COLO829 (cell line): ENCODE data around the gene DUSP6.

Source experiments
- DNase-seq: peaks from one replicate; pipeline ENCODE4 v3.0.0; 2012; ENCODE audit warnings: low spot score

DUSP6 gene

DNA sequence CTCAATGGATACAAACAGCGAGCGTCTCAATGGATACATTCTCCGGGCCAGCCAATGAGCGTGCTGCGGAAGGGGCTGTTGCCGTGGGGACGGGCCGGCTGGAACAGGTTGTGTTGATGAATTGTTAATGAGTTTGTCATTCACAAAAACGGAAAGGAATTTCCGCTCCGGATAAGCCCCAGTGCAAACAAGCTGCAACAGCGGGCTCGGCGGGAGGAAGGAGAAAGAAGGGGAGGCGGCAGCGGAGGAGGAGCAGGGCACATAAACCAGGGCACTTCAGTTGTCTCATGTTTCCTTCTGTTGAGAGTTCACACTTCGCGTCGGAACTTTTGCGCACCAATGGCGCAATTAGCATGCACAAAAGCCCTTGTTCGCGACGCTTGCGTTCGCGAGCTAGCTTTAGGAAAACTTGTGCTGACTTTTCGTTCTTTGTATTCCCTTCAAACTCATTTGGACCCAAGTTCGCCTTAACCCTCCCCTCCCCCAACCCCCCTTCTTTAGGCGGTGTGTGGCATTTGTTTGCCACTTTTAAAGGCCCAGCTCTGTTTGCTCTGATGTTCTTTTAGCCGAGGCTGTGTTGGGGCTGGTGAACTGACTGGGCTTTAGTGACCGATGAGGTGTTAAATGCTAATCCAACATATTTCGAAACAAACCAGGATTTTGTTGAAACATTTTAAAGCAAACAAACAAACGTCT lies at the start of gene DUSP6:
Gene DUSP6 (minus strand): TSS at position 10 of the 696 bp plus-strand sequence. CDS start 462 bp downstream, outside the sequence.
- DNase-seq: peak; percentile 97

GRCh38 chr12:89401433-89402058 lies 49.2 kb upstream of the DUSP6 start:
- DNase-seq: no peak

- DNase-seq: no peak
Measured at GRCh38 chr12:89400415-89400814, 48.1 kb upstream of the DUSP6 start.

DNA sequence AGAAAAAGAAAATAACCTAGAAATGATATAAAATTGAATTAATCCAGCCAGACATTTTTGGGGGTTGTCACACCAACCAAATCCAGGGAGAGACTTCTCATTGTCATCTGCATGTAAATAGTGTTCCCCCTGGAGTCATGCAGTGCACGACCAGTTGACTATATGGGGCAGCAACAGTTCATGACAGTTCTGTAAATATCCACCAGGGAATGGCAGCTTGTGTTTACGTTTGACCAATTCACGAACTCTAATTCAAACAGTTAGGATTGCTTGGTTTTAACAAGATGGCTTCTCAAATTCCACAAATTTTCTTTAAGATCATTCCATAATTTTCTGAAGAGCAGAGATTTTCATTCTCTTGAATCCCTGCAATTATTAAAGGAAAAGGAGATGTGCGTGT lies 43.4 kb upstream of the DUSP6 start:
- no peak for DNase-seq

DNA sequence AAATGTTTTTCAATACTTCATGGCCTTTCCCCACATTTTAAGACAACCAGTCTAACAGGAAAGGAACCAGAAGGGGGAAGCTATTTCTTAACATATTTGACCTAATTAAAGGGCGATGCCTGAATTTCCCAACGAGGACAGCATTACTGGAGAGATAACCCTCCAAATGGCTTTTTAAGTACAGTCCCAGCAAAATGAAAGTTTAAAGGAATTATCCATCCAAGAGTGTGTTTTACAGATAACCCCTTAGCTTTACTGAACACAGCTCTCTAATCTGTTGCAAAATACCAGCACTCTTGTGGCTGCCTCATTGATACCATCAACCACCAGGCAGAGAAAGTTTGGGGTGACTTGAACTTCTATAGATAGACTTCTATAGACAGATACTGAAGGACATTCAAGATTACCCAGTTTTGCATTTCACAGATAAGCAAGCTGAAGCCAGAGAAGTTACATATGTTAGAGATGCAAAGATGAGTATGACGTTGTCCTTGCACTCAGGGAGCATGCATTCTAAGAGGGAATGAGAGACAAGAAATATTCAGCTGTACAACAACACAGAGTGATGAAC lies 41.3 kb upstream of the DUSP6 start:
- no peak for DNase-seq

DNA sequence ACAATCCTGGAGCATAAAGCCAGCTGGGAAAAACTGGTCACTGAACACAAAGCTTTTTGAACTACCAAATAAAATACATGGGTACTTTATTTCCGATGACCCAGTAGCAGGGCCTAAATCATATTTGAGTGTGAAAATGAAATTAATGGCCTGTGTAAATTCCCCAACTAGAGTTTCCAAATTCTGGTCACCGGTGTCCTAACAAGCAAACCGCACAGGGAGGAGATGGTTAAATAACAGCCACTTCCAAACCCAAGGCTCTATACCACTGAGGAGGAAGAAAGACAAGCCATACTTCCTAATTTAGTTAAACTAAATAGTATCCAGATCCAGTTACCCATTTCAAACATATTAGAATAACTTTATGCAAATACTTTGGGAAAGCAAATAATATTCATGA lies 40.1 kb upstream of the DUSP6 start:
- DNase-seq: no peak

- DNase-seq: no peak
Measured at GRCh38 chr12:89391726-89392336, 39.5 kb upstream of the DUSP6 start.

GRCh38 chr12:89390802-89391673 lies 38.7 kb upstream of the DUSP6 start:
- no peak for DNase-seq

- DNase-seq: no peak
Measured at GRCh38 chr12:89389755-89390661, 37.7 kb upstream of the DUSP6 start.

- no peak for DNase-seq
Measured at GRCh38 chr12:89386138-89386537, 33.8 kb upstream of the DUSP6 start.

DNA sequence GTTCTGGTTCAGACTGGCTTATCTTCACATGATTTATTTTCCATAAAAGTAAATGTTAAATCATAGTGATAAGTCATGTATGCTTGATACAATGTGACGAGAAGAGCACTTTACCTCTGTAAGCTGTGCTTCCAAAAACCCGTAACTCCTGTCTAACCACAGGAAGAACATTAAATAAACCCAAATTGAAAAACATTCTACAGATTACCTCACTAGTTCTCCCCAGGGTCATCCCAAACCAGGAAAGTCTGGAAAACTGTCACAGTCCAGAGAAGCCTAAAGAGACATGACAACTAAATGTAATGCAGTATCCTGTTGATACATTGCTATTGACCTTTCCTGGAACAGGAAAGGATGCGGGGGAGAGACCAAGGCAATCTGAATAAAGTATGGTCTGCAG lies 32.5 kb upstream of the DUSP6 start:
- no peak for DNase-seq

- DNase-seq: peak; percentile 15
Measured at GRCh38 chr12:89384050-89384758, 31.9 kb upstream of the DUSP6 start.

DNA sequence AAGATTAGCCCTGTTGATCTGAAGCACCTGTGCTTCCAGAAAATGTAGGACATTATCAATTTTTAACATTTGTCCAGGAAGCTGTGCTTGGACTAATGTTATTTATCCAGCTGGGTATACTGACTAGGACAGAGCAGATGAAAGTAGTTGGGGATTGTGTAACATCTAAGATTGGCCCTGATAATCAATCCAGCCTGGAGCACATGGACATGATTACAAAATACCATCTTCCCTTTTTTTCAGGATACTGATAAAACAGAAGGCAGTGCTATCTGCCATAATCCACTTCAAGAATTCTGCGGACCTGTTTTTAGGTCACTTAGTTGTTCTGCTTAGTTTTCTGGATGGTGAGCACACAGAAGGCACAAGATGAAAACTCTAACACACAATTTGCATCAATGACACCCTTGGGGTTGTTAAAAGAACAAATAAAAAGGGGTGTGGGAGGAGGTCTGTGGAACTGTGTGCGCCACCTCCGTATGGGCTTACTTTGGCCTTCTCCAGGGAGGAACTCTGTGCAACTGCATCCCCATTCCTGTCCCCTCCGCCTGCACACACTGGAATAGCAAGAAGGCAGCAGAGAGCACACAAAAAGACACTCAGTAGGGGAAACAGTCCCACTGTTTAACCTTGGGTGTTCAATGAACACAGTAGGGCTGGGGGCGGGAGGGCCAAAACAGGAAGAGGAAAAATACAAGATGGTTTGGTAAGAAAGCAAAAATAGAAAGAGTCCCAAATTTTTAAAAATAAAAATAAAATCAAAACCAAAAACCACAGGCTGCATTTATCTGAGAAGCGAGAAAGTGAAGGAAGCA lies 31.1 kb upstream of the DUSP6 start:
- no peak for DNase-seq

- DNase-seq: no peak
Measured at GRCh38 chr12:89382328-89382727, 30.0 kb upstream of the DUSP6 start.

DNA sequence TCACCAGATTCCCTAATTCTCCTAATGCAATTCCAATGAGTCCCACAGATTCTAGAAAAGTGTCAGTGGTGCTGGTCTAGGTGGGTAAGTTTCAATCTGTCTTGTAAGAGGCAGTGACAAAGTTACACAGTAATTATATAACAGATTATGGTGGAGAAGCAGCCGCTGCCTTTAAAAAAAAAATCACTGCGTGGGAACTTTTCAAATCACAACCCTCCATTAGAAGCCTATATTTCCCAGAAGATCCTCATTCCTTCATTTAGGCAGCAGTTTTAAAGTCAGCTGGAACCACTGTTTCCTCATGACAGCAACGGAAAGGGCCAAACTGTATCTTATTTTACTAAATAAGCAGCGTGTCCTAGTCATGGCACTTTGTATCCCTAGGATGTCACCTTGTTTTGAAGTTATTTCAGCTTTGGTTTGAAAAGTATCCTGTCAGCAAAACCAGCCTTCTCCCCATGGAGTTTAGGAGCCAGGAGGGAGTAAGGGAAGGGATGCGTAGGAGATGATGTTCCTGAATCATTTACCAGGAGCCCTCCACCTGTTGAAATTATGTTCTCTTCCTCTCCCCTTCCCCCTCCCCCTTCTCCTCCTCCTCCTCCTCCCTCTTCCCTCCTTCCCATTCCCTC lies 27.7 kb upstream of the DUSP6 start:
- DNase-seq: no peak

DNA sequence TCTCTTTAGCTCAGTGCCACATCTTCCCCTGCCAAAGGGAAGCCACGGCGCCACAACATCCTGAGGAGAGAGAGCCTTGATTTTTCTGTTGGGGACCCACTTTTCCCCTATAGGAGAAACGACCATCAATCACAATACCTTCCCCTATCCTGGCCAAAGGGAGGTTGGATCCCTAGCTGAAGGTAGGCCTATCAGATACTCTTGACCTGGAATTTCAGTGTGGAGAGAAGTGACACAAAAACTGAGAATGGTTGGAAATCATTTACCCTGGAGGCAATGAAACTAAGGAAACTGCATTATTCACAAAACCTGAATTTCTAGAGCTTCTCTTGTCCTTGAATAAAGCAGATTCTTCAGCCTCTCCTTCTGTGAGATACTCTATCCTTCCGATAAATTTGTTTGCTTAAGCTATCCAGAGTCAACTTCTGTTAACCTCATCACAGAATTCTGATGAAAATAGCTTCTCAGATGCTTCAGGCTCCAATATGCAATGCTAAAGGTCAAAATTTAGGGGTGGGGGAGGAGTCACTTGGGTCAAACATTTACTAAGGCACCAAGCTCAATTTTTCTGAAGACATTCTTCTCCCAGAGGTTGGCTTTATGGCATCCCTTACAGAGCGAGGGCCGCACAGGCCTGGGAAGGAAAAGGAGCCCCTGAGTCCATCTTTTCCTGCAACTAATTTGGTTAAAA lies 27.0 kb upstream of the DUSP6 start:
- no peak for DNase-seq

DNA sequence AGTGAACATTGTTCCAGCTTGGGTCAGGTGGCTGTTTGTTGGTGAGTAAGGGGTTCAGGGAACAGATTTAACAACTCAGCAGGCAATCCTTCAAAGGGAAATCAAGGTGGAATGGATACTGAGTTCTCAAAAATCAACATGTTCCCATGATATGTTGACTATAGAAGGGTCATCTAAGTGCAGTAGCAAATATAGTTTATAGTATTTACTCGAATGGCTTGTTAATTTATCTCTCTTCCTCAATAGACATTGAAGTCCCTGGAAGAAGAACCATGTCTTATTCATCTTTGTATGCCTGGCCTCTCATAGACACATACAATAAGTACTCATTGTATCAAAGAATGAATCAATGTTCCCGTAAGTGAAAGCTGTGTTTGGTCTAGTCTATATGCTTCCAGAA lies 24.5 kb upstream of the DUSP6 start:
- no peak for DNase-seq

- DNase-seq: no peak
Measured at GRCh38 chr12:89376202-89376529, 23.9 kb upstream of the DUSP6 start.
